Fibroblast of lung (primary cell): ENCODE data around the gene COPS6. TPM values are rescaled to one million over a fixed set of nuclear protein-coding genes. Genes with fewer than 3 reads are reported as not detected.
A peak's percentile ranks its signal among the peaks of the same experiment; 100 is the strongest.

ENCODE experiments used
- DNase-seq, 2 donors: peaks; one replicate each; pipeline versions ENCODE4 v3.0.0 to v3.0.0-alpha.2; 2010; ENCODE audit warnings: low read depth in 2 of 2
- H2AFZ ChIP-seq: 2 replicates; pipeline ENCODE4 v1.5.1; 2012; ENCODE audit warnings: low read length, control low read depth, inconsistent platforms
- H3K27ac ChIP-seq: 2 replicates; pipeline ENCODE4 v1.5.1; 2011; ENCODE audit warnings: low read length, control low read depth; ENCODE audit not compliant: insufficient read depth
- H3K27me3 ChIP-seq: 2 replicates; pipeline ENCODE4 v1.5.1; 2011; ENCODE audit warnings: mild to moderate bottlenecking, low read length; ENCODE audit not compliant: control insufficient read depth, insufficient read depth
- H3K36me3 ChIP-seq: 2 replicates; pipeline ENCODE4 v1.5.1; 2011; ENCODE audit warnings: low read length; ENCODE audit not compliant: control insufficient read depth, insufficient read depth
- H3K4me1 ChIP-seq: 2 replicates; pipeline ENCODE4 v1.5.1; 2011; ENCODE audit warnings: low read length; ENCODE audit not compliant: control insufficient read depth, insufficient read depth; ENCODE audit errors: extremely low read depth
- H3K4me2 ChIP-seq: 2 replicates; pipeline ENCODE4 v1.5.1; 2011; ENCODE audit warnings: low read length, control low read depth; ENCODE audit not compliant: insufficient read depth; ENCODE audit errors: extremely low read depth
- H3K4me3 ChIP-seq, 4 experiments: fragments of 200-600 bp in 1 of 4; sonication (generic) in 1 of 4; replicated peaks in 1 of 4; 2 replicates each; pipeline ENCODE4 v1.5.1; 2011 to 2016; ENCODE audit warnings: low read length in 4 of 4, low read depth in 3 of 4, mild to moderate bottlenecking in 3 of 4, control low read depth in 2 of 4, inconsistent platforms in 1 of 4, mixed read lengths in 1 of 4; ENCODE audit not compliant: insufficient read depth in 1 of 4; ENCODE audit errors: control extremely low read depth in 1 of 4
- H3K79me2 ChIP-seq: 2 replicates; pipeline ENCODE4 v1.5.1; 2012; ENCODE audit warnings: mild to moderate bottlenecking, low read length, inconsistent platforms; ENCODE audit not compliant: control insufficient read depth, insufficient read depth
- H3K9ac ChIP-seq: 2 replicates; pipeline ENCODE4 v1.5.1; 2011; ENCODE audit warnings: mild to moderate bottlenecking, low read length, control low read depth; ENCODE audit not compliant: insufficient read depth
- H3K9me3 ChIP-seq: 2 replicates; pipeline ENCODE4 v1.5.1; 2012; ENCODE audit warnings: low read depth, low read length; ENCODE audit not compliant: control insufficient read depth, insufficient read depth
- H4K20me1 ChIP-seq: 2 replicates; pipeline ENCODE4 v1.5.1; 2011; ENCODE audit warnings: low read length; ENCODE audit not compliant: control insufficient read depth, insufficient read depth; ENCODE audit errors: extremely low read depth
- EZH2 ChIP-seq: IDR thresholded peaks from 2 replicates; pipeline ENCODE4 v1.5.1; 2012; ENCODE audit warnings: low read length, control low read depth, mild to moderate bottlenecking; ENCODE audit errors: missing control alignments
- polyA plus RNA-seq, 2 donors: library from polyadenylated mRNA; depleted of rRNA in 1 of 2; stranded (reverse) in 1 of 2; unstranded in 1 of 2; fragments of >200 nt; gene quantifications; 2 replicates each; pipeline ENCODE4 v1.2.1, GENCODE V29; 2011 to 2012; ENCODE audit warnings: missing spikeins in 1 of 2
- total RNA-seq: library from RNA; depleted of rRNA; stranded (reverse); fragments of >200 nt; gene quantifications from 2 replicates; pipeline ENCODE4 v1.2.1, GENCODE V29; 2014
- TF ChIP-seq, protein P1 (sequence below), 2 donors: IDR thresholded peaks in 1 of 2; conservative IDR thresholded peaks in 1 of 2; 1 replicate in 1 of 2; 2 replicates in 1 of 2; pipeline ENCODE4 v1.5.1; 2011 to 2012; ENCODE audit warnings: low read length in 2 of 2, control low read depth in 1 of 2, inconsistent platforms in 1 of 2, low read depth in 1 of 2, mild to moderate bottlenecking in 1 of 2

Gene COPS6
- total and polyA plus RNA-seq, 2 donors (not counting 1 experiment from before 2014, with no cell fraction given), result 71.0 to 188 TPM

DNA sequence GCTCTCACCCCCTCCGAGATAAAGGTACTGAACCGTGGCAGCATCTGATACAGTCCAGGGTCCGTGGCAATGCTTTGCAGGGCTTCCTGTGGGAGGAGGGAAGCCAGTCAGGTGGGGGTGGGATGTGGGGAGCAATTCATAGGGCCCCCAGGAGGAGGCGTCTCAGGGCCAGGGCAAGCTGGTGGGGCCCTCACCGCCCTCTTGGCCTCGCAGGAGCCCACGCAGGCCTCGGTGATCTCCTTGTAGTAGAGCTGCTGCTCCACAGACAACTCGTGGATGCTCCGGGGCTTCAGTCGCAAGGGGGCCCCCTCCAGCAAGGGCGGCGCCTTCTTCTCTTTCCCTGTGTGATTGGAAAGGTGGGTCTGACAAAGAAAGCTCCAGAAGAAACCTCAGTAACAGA is 23.1 kb downstream of the COPS6 start:
- Histone ChIP-seq H3K4me3 (no peak overlapping the region), H3K27me3 (no peaks in the 10 kb centered on the region), H3K79me2 (no peaks in the 10 kb centered on the region), H3K4me1 (no peaks in the 10 kb centered on the region), H4K20me1 (no peaks in the 10 kb centered on the region), H3K36me3 (peaks cover 33% of the 10 kb centered on the region), H3K4me2 (no peak overlapping the region), H2AFZ (no peak overlapping the region), H3K27ac (no peak overlapping the region), H3K9ac (no peak overlapping the region), H3K9me3 (no peaks in the 10 kb centered on the region)
- TF ChIP-seq, protein P1, sequence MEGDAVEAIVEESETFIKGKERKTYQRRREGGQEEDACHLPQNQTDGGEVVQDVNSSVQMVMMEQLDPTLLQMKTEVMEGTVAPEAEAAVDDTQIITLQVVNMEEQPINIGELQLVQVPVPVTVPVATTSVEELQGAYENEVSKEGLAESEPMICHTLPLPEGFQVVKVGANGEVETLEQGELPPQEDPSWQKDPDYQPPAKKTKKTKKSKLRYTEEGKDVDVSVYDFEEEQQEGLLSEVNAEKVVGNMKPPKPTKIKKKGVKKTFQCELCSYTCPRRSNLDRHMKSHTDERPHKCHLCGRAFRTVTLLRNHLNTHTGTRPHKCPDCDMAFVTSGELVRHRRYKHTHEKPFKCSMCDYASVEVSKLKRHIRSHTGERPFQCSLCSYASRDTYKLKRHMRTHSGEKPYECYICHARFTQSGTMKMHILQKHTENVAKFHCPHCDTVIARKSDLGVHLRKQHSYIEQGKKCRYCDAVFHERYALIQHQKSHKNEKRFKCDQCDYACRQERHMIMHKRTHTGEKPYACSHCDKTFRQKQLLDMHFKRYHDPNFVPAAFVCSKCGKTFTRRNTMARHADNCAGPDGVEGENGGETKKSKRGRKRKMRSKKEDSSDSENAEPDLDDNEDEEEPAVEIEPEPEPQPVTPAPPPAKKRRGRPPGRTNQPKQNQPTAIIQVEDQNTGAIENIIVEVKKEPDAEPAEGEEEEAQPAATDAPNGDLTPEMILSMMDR (conservative IDR thresholded peaks at IDR 0.05 in 1 of 2, IDR thresholded peaks at IDR 0.05 in 1 of 2; ENCODE audit: low read depth in 1 of 2, low read length in 2 of 2), result no peak
- TF ChIP-seq EZH2, result no peak
- DNase-seq, result no peak

DNA sequence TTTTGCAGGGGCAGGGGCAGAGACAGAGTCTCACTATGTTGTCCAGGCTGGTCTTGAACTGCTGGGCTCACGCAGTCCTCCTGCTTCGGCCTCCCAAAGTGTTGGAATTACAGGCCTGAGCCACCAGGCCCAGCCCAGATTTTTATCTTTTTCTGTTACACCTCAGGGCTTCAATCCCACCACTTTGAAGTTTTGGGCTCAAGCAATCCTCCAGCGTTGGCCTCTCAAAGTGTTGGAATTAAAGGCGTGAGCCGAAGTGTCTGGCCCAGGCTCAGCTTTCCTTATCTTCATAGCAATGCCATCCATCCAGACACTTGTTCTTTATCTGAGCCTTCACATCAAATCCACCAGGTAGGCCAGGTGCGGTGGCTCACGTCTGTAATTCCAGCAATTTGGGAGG is 26.3 kb downstream of the COPS6 start:
- Histone ChIP-seq H3K4me1 (no peaks in the 10 kb centered on the region), H3K79me2 (peaks cover 9% of the 10 kb centered on the region), H3K4me3 (no peak overlapping the region), H3K27me3 (no peaks in the 10 kb centered on the region), H3K4me2 (no peak overlapping the region), H3K36me3 (peaks cover 17% of the 10 kb centered on the region), H2AFZ (no peak overlapping the region), H4K20me1 (no peaks in the 10 kb centered on the region), H3K9me3 (no peaks in the 10 kb centered on the region), H3K9ac (no peak overlapping the region), H3K27ac (no peak overlapping the region)
- no peak for TF ChIP-seq EZH2
- TF ChIP-seq, protein P1 (conservative IDR thresholded peaks at IDR 0.05 in 1 of 2, IDR thresholded peaks at IDR 0.05 in 1 of 2; ENCODE audit: low read depth in 1 of 2, low read length in 2 of 2), result no peak
- DNase-seq, result no peak

DNA sequence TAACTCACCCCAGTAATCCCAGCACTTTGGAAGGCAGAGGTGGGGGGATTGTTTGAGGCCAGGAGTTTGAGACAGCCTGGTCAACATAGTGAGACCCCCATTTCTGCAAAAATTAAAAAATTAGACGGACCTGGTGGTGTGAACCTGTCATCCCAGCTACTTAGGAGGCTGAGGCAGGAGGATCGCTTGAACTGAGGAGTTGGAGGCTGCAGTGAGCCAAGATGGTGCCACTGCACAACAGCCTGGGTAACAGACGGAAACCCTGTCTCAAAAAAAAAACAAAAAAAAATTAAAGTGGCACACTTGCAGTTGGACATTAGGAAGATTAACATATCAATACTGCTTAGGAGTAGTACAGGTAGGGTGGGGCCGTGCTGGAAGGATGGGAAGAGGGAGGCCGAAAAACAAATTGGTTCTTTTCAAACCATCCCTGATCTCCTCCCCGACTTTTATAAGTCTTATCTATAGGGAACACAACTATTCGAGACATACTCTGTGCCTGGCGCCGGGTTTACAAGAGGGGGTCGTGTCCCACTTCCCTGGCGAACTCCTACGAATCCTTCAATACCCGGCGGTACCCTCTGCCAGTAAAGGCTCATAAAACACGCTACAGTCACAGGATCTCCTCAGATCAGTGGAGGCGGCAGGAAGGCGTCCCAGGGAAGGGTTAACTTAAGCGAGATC is 29.8 kb downstream of the COPS6 start:
- no peaks in the 10 kb centered on the region for H3K9me3 ChIP-seq
- peaks cover 5% of the 10 kb centered on the region for H3K36me3 ChIP-seq
- H3K4me1 ChIP-seq, result peaks cover 3% of the 10 kb centered on the region
- H3K4me3 ChIP-seq, result peak overlapping the region; percentile 79 to 98 (median 94)
- peak overlapping the region; percentile 97 for H2AFZ ChIP-seq
- H3K27me3 ChIP-seq, result no peaks in the 10 kb centered on the region
- peak overlapping the region; percentile 89 for H3K27ac ChIP-seq
- H4K20me1 ChIP-seq, result no peaks in the 10 kb centered on the region
- H3K79me2 ChIP-seq, result peaks cover 16% of the 10 kb centered on the region
- peak overlapping the region; percentile 63 for H3K9ac ChIP-seq
- peak overlapping the region; percentile 88 for H3K4me2 ChIP-seq
- TF ChIP-seq EZH2, result no peak
- TF ChIP-seq, protein P1 (conservative IDR thresholded peaks at IDR 0.05 in 1 of 2, IDR thresholded peaks at IDR 0.05 in 1 of 2; ENCODE audit: low read depth in 1 of 2, low read length in 2 of 2), result no peak
- DNase-seq, result no peak
